ENCODE measurements around the gene UGDH.

Gene UGDH

DNA sequence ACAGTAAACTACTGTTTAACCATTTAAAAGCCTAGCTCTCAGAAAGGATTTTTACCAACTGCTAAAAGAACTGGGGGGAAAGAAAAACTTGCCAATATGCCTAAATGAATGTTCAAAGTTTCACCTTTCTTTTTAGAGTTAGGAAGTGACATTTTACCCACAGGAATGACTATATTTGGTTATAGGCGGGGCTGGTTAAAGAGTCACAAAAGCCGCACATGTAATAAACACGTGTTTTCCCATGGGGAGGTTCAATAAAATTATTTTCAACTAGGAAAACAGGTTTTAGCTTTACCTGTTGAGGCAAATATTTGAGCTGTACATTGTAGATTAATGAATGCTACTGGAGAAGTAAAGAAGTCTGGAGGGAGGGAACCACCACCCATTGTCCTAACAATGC is 41.6 kb upstream of the UGDH start:
- TF ChIP-seq CTCF (IDR thresholded peaks at IDR 0.05) = no peak
- Histone ChIP-seq H3K4me1 (peaks cover 0 to 8% (median 3%) of the 10 kb centered on the region in 4 donors), H3K9me3 (no peaks in the 10 kb centered on the region), H3K27me3 (no peaks in the 10 kb centered on the region), H3K36me3 (peaks cover 5 to 30% (median 18%) of the 10 kb centered on the region in 3 donors), H3K27ac (no peak overlapping the region), H3K4me3 (no peak overlapping the region)
- no peak for DNase-seq
- intact Hi-C loops (cut with DNase I; ENCODE audit: low total_unique reads) = no loop called here

GRCh38 chr4:39565878-39566600 is 38.8 kb upstream of the UGDH start:
- no peaks in the 10 kb centered on the region for H3K27me3 ChIP-seq
- no peak for DNase-seq
- no peak for TF ChIP-seq CTCF (IDR thresholded peaks at IDR 0.05)
- no peaks in the 10 kb centered on the region for H3K9me3 ChIP-seq
- H3K36me3 ChIP-seq = peaks cover 5 to 35% (median 28%) of the 10 kb centered on the region in 3 donors
- intact Hi-C loops (cut with DNase I; ENCODE audit: low total_unique reads) = no loop called here
- H3K27ac ChIP-seq = no peak overlapping the region
- no peak overlapping the region for H3K4me3 ChIP-seq
- peaks cover 0 to 8% (median 3%) of the 10 kb centered on the region in 4 donors for H3K4me1 ChIP-seq

DNA sequence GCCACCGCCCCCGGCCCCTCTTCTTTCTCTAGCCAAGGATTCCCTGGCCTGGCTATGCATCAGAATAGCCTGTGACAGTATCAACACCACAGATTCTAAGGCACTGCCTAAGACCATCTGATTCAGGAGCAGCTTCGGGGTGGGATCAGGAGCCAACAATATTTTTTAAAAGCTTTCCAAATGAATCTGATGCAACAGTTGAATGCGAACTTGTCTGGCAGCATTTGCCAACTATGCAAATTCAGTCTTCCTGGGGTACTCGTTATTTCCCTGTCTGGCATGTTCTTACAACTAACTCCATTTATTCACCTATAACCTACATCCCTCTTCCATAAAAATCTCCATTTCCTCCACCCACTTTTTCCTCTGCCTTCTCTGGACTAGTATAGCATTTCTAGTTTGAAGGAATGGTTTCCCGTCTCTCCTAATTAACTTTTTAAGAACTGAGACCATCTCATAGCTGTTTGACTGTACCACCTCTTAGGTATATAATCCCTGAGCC is 36.2 kb upstream of the UGDH start:
- no peak overlapping the region for H3K4me3 ChIP-seq
- H3K4me1 ChIP-seq = peaks cover 0 to 8% (median 3%) of the 10 kb centered on the region in 4 donors
- no peak overlapping the region for H3K27ac ChIP-seq
- H3K36me3 ChIP-seq = peaks cover 5 to 35% (median 31%) of the 10 kb centered on the region in 3 donors
- no peak for DNase-seq
- intact Hi-C loops (cut with DNase I; ENCODE audit: low total_unique reads) = no loop called here
- no peaks in the 10 kb centered on the region for H3K27me3 ChIP-seq
- no peaks in the 10 kb centered on the region for H3K9me3 ChIP-seq
- TF ChIP-seq CTCF (IDR thresholded peaks at IDR 0.05) = no peak

DNA sequence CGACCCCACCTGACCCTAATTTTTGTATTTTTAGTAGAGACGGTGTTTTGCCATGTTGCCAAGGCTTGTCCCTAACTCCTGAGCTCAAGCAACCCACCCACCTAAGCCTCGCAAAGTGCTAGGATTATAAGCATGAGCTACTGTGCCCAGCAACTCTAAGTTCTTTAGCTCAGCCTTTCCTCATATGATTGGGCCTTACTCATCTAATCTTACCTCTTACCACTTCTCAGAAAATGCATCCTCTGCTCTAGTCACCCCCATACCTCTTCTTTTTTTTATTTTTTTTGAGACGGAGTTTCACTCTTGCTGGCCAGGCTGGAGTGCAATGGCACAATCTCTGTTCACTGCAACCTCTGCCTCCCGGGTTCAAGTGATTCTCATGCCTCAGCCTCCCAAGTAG is 35.6 kb upstream of the UGDH start:
- peaks cover 5 to 41% (median 31%) of the 10 kb centered on the region in 3 donors for H3K36me3 ChIP-seq
- no peak overlapping the region for H3K4me3 ChIP-seq
- no peaks in the 10 kb centered on the region for H3K27me3 ChIP-seq
- no peaks in the 10 kb centered on the region for H3K9me3 ChIP-seq
- DNase-seq = no peak
- H3K4me1 ChIP-seq = peaks cover 0 to 8% (median 3%) of the 10 kb centered on the region in 4 donors
- H3K27ac ChIP-seq = no peak overlapping the region
- intact Hi-C loops (cut with DNase I; ENCODE audit: low total_unique reads) = no loop called here
- TF ChIP-seq CTCF (IDR thresholded peaks at IDR 0.05) = no peak

DNA sequence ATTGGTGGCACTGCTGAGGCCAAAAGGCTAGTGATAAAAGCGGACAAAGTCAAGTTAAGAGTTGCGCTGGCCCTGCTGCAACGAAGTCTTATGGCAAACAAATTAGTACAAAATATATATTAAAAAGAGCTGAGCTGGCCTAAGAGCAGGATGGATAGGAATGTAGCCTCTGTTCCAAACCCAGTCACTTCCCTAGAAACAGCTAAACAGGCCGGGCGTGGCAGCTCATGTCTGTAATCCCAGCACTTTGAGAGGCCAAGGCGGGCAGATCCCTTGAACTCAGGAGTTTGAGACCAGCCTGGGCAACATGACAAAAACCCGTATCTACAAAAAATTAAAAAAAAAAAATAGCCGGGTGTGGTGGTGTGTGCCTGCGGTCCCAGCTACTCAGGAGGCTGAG is 32.4 kb upstream of the UGDH start:
- Histone ChIP-seq H3K4me1 (no peaks in the 10 kb centered on the region), H3K9me3 (no peaks in the 10 kb centered on the region), H3K36me3 (peaks cover 8 to 41% (median 28%) of the 10 kb centered on the region in 3 donors), H3K4me3 (no peak overlapping the region), H3K27ac (no peak overlapping the region), H3K27me3 (no peaks in the 10 kb centered on the region)
- no peak for TF ChIP-seq CTCF (IDR thresholded peaks at IDR 0.05)
- intact Hi-C loops (cut with DNase I; ENCODE audit: low total_unique reads) = no loop called here
- no peak for DNase-seq

Measured in tibial artery (tissue), 4 donors.